OCI-LY3 (cell line): ENCODE results near the gene WBP1L.

ENCODE experiments used
- CTCF ChIP-seq: fragments of 200-600, 300-600 bp; sonication (generic); IDR thresholded peaks from 2 replicates; pipeline ENCODE4 v1.5.1; 2014; ENCODE audit warnings: antibody characterized with exemption, low read length, low read depth
- EZH2phosphoT487 ChIP-seq: fragments of 200-600 bp; shearing (Covaris generic); IDR thresholded peaks from 2 replicates; pipeline ENCODE4 v1.6.1; 2018; ENCODE audit warnings: antibody characterized with exemption, mixed run types, low read depth

DNA sequence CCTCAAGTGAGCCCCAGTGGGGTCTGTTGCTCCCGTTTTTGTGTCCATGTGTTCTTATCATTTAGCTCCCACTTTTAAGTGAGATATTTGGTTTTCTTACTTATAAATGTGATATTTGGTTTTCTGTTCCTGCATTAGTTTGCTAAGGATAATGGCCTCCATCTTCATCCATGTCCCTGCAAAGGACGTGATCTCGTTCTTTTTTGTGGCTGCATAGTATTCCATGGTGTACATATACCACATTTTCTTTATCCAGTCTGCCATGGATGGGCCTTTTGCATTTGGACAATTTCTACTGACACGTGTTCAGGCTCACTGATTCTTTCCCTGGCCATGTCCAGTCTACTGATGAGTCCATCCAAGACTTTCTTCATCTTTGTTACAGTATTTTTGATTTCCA lies 19.8 kb upstream of the WBP1L start:
- TF ChIP-seq CTCF = no peak
- no peak for TF ChIP-seq EZH2phosphoT487
